Left lung (tissue), 10 donors: Measurements from ENCODE around the gene HSDL2. TPM values are rescaled to one million over a fixed set of nuclear protein-coding genes. Genes with fewer than 3 reads are reported as not detected.

Experiments used
- ATAC-seq: fragments of 200-7000 bp; cut with Tn5 transposase; one replicate; pipeline ENCODE4 v1.9.1; 2020; ENCODE audit warnings: moderate library complexity
- DNase-seq, 4 donors: peaks; one replicate each; pipeline ENCODE4 v3.0.0-alpha.2; 2013 to 2020
- H3K27ac ChIP-seq, 2 donors: fragments of 200-600 bp; sonication (generic) in 1 of 2; one replicate each; pipeline versions ENCODE4 v1.5.0 to v1.8.0; 2020 to 2021
- H3K27me3 ChIP-seq, 2 donors: fragments of 200-600 bp; sonication (generic) in 1 of 2; one replicate each; pipeline versions ENCODE4 v1.5.0 to v1.8.0; 2020 to 2021
- H3K36me3 ChIP-seq, 2 donors: fragments of 200-600 bp; sonication (generic) in 1 of 2; one replicate each; pipeline versions ENCODE4 v1.5.0 to v1.8.0; 2020 to 2021
- H3K4me1 ChIP-seq, 2 donors: fragments of 200-600 bp; one replicate each; pipeline ENCODE4 v1.8.0; 2021
- H3K4me3 ChIP-seq, 2 donors: fragments of 200-600 bp; sonication (generic) in 1 of 2; one replicate each; pipeline versions ENCODE4 v1.5.0 to v1.8.0; 2020 to 2021; ENCODE audit warnings: mild to moderate bottlenecking in 1 of 2
- H3K9me3 ChIP-seq, 2 donors: fragments of 200-600 bp; sonication (generic) in 1 of 2; one replicate each; pipeline versions ENCODE4 v1.5.0 to v1.8.0; 2020 to 2021
- intact Hi-C, 2 donors: fragments of 100-400 bp; cut with DNase I; formaldehyde crosslinking; loops; one replicate each; pipeline versions ENCODE4 v1.11.2 to v1.14.2; 2022
- polyA plus RNA-seq, 6 donors: library from polyadenylated mRNA; unstranded; fragments of 120-200 nt; gene quantifications; one replicate each; pipeline ENCODE4 v1.2.1, GENCODE V29; 2013; ENCODE audit not compliant: insufficient read length in 6 of 6
- total RNA-seq, 2 donors: library from RNA; stranded (reverse); fragmentation: NEBNext Ultra II Directional; extraction: Animal tissue kit (Norgen Biotek cat#: 25700); gene quantifications; one replicate each; pipeline ENCODE4 v1.2.1, GENCODE V29; 2021
- TF ChIP-seq, protein P1 (sequence below), 2 donors: fragments of 200-600 bp; sonication (generic) in 1 of 2; IDR thresholded peaks; one replicate each; pipeline versions ENCODE4 v1.5.0 to v1.8.0; 2021; ENCODE audit warnings: antibody characterized with exemption in 2 of 2
- donor health status: DM: no; HTN: yes; CAD: no.
- donor health status: DM: no; HTN: no; CAD: no.

Gene HSDL2
- total and polyA plus RNA-seq, 8 donors = 40.3 to 77.9 (median 64.2) TPM

DNA sequence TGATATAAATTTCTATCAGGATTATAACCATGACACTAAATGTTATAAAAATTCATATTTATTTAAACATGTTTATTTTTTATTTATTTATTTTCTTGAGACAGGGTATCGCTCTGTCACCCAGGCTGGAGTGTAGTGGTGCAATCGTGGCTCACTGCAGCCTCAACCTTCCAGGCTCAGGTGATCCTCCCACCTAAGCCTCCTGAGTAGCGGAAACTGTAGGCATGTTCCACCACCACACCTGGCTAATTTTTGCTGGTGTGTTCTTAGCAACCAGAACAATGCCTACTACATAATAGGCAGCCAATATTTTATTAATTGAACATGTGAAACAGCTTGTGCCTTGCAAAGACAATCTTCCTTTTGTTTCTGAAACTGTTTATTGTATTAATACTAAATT is 40.0 kb upstream of the HSDL2 start:
- DNase-seq (no peak), ATAC-seq (no peak)
- intact Hi-C loops = no loop called here

DNA sequence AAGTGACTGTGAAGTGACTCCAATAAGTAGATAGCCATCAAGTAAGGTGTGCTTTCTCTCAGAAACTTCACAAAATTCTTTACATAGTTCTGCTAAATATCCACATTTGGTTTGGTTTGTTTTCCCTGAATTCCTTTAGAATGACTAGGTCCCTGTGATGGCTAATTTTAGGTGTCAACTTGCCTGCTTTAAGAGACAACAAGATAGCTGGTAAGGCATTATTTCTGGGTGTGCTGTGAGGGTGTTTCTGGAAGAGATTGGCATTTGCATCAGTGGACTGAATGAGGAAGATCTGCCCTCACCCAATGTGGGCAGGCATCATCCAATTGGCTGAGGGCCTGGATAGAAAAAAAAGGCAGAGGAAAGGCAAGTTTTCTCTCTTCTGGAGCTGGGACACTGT is 38.2 kb upstream of the HSDL2 start:
- H3K9me3 ChIP-seq = no peaks in the 10 kb centered on the region
- TF ChIP-seq, protein P1, sequence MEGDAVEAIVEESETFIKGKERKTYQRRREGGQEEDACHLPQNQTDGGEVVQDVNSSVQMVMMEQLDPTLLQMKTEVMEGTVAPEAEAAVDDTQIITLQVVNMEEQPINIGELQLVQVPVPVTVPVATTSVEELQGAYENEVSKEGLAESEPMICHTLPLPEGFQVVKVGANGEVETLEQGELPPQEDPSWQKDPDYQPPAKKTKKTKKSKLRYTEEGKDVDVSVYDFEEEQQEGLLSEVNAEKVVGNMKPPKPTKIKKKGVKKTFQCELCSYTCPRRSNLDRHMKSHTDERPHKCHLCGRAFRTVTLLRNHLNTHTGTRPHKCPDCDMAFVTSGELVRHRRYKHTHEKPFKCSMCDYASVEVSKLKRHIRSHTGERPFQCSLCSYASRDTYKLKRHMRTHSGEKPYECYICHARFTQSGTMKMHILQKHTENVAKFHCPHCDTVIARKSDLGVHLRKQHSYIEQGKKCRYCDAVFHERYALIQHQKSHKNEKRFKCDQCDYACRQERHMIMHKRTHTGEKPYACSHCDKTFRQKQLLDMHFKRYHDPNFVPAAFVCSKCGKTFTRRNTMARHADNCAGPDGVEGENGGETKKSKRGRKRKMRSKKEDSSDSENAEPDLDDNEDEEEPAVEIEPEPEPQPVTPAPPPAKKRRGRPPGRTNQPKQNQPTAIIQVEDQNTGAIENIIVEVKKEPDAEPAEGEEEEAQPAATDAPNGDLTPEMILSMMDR (IDR thresholded peaks at IDR 0.05) = no peak

More for the DNA sequence above, 40.0 kb upstream of the HSDL2 start:
- H3K9me3 ChIP-seq = no peaks in the 10 kb centered on the region
- TF ChIP-seq, protein P1 (IDR thresholded peaks at IDR 0.05) = no peak
- no peak overlapping the region for H3K27ac ChIP-seq
- H3K4me1 ChIP-seq = no peaks in the 10 kb centered on the region
- H3K27me3 ChIP-seq = no peaks in the 10 kb centered on the region
- H3K36me3 ChIP-seq = no peaks in the 10 kb centered on the region
- no peak overlapping the region for H3K4me3 ChIP-seq

DNA sequence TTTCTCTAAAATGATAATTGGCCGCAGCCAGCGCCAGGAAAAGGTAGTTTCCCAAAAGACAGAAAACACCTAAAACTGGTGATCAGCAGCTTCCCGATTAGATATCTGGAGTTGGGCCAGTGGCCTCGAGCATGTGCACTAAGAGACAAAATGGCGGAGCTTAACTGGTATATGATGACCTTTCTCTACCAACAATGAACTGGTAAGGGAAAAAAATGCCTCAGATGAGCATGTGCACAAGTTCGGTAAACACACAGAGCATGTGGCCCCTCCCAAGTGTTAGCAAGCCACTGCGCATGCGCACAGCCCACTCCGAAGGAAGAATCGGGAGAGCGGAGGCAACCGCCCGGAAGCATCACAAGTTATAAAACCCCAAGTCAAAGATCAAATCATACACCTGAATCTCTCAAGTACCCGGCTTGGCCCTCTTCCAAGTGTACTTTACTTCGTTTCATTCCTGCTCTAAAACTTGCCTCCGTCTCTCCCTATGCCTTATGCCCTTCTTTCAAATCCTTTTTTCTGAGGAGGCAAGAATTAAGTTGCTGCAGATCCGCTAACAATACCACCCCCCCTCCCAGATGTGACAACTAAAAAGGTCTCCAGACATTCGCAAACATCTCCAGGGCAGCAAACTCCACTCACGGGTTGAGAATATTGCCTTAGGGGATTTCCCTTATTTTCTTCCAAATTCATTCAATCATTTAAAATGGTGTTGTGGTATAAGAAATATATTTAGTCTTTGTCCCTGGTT is 31.5 kb upstream of the HSDL2 start:
- DNase-seq = peak; percentile 51 to 95 (median 88)
- TF ChIP-seq, protein P1 (IDR thresholded peaks at IDR 0.05) = no peak
- H3K9me3 ChIP-seq = no peaks in the 10 kb centered on the region
- intact Hi-C loops = no loop called here
- H3K36me3 ChIP-seq = no peaks in the 10 kb centered on the region
- no peaks in the 10 kb centered on the region for H3K27me3 ChIP-seq
- peak overlapping the region; percentile 29 to 43 for H3K4me3 ChIP-seq
- H3K27ac ChIP-seq = no peak overlapping the region
- peaks cover 0 to 10% of the 10 kb centered on the region in 2 donors for H3K4me1 ChIP-seq
- ATAC-seq = peak; percentile 88

More for the DNA sequence above, 38.2 kb upstream of the HSDL2 start:
- H3K27me3 ChIP-seq = no peaks in the 10 kb centered on the region
- no peaks in the 10 kb centered on the region for H3K36me3 ChIP-seq
- ATAC-seq (no peak), DNase-seq (no peak)
- no peak overlapping the region for H3K4me3 ChIP-seq
- intact Hi-C loops = no loop called here
- H3K4me1 ChIP-seq = no peaks in the 10 kb centered on the region
- no peak overlapping the region for H3K27ac ChIP-seq

DNA sequence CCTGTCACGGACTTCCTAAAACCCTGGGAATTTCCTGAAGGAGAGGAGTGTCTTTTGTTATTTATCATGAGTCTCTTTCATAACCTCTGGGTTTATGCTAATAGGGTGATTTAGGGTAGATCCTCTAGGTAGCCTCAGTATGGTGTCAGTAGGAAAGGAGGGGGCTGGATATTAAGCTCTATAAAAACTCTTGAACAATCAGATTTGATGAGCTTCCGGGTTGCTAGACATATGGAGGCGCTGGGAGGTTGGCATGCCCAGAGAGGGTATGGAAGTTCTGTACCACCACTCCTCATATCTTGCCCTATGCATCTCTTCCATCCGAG is 30.9 kb upstream of the HSDL2 start:
- peak; percentile 20 for ATAC-seq
- H3K4me1 ChIP-seq = peaks cover 0 to 10% of the 10 kb centered on the region in 2 donors
- no peaks in the 10 kb centered on the region for H3K27me3 ChIP-seq
- no peak overlapping the region for H3K27ac ChIP-seq
- peak overlapping the region in 1 of 2 donors; percentile 43 for H3K4me3 ChIP-seq
- no peaks in the 10 kb centered on the region for H3K9me3 ChIP-seq
- H3K36me3 ChIP-seq = no peaks in the 10 kb centered on the region
- DNase-seq = no peak
- TF ChIP-seq, protein P1 (IDR thresholded peaks at IDR 0.05) = no peak
- intact Hi-C loops = no loop called here

DNA sequence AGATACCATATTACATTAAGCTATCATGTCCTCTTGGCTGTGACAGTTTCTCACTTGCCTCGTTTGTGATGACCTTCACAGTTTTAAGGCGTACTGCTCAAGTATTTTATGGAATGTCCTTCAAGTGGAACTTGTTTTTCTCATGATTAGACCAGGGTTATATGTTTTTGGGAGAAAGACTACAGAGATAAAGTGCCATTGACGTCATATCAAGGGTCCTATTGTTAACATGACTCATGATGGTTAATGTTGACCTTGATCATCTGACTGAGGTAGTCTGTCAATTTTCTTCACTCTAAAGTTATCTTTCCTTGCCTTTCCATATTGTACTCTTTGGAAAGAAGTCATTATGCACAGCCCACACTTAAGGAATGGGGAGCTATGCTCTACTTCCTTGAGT is 28.7 kb upstream of the HSDL2 start:
- DNase-seq (no peak), ATAC-seq (no peak)
- peaks cover 0 to 10% of the 10 kb centered on the region in 2 donors for H3K4me1 ChIP-seq
- H3K36me3 ChIP-seq = no peaks in the 10 kb centered on the region
- H3K9me3 ChIP-seq = no peaks in the 10 kb centered on the region
- H3K27me3 ChIP-seq = no peaks in the 10 kb centered on the region
- TF ChIP-seq, protein P1 (IDR thresholded peaks at IDR 0.05) = no peak
- no peak overlapping the region for H3K4me3 ChIP-seq
- intact Hi-C loops = loop anchor here in 1 of 2 donors (10.0 kb wide), 1 partner anchor 256 kb away; no protein-coding TSS in a partner anchor
- no peak overlapping the region for H3K27ac ChIP-seq
